ENCODE data around the gene TM4SF5. TPM values are rescaled to one million over a fixed set of nuclear protein-coding genes. Genes with fewer than 3 reads are reported as not detected.
A peak's percentile ranks its signal among the peaks of the same experiment; 100 is the strongest.

Gene TM4SF5
- total RNA-seq, 2 experiments from 2014 or later = not detected

- CTCF ChIA-PET = no interaction called here
- DNase-seq = no peak
- no peak for ATAC-seq
- no peak overlapping the region for H3K4me3 Mint-ChIP-seq
- H3K9me3 Mint-ChIP-seq (ENCODE audit: insufficient read depth) = no peaks in the 10 kb centered on the region
- peaks cover 16% of the 10 kb centered on the region for H3K4me1 Mint-ChIP-seq (ENCODE audit: low read depth)
- POLR2A ChIA-PET = no interaction called here
- H3K36me3 Mint-ChIP-seq (ENCODE audit: low read depth) = no peaks in the 10 kb centered on the region
- peaks cover 36% of the 10 kb centered on the region for H3K27me3 Mint-ChIP-seq (ENCODE audit: low read depth)
- H3K27ac Mint-ChIP-seq = no peak overlapping the region
These were observed 21.1 kb upstream of the TM4SF5 start for GRCh38 chr17:4750606-4751005.

- H3K27me3 Mint-ChIP-seq (ENCODE audit: low read depth) = peaks cover 37% of the 10 kb centered on the region
- H3K36me3 Mint-ChIP-seq (ENCODE audit: low read depth) = no peaks in the 10 kb centered on the region
- ATAC-seq (no peak), DNase-seq (no peak)
- ChIA-PET CTCF (interaction anchor here (1.3 kb wide), 1 partner anchor 38 kb away, joined by 3 read pairs; no protein-coding TSS in a partner anchor), POLR2A (no interaction called here)
- H3K4me3 Mint-ChIP-seq = no peak overlapping the region
- H3K9me3 Mint-ChIP-seq (ENCODE audit: insufficient read depth) = no peaks in the 10 kb centered on the region
- no peak overlapping the region for H3K27ac Mint-ChIP-seq
- peaks cover 16% of the 10 kb centered on the region for H3K4me1 Mint-ChIP-seq (ENCODE audit: low read depth)
These were observed 19.8 kb upstream of the TM4SF5 start for GRCh38 chr17:4751932-4752331.

GRCh38 chr17:4753392-4753791 lies 18.3 kb upstream of the TM4SF5 start:
- Mint-ChIP-seq H3K27ac (no peak overlapping the region), H3K4me3 (no peak overlapping the region), H3K27me3 (ENCODE audit: low read depth) (peaks cover 46% of the 10 kb centered on the region), H3K4me1 (ENCODE audit: low read depth) (peaks cover 6% of the 10 kb centered on the region), H3K9me3 (ENCODE audit: insufficient read depth) (no peaks in the 10 kb centered on the region), H3K36me3 (ENCODE audit: low read depth) (no peaks in the 10 kb centered on the region)
- DNase-seq (no peak), ATAC-seq (no peak)
- CTCF ChIA-PET = interaction anchor here (1.3 kb wide), 1 partner anchor 36 kb away, joined by 3 read pairs; no protein-coding TSS in a partner anchor
- POLR2A ChIA-PET = no interaction called here

GRCh38 chr17:4759776-4760236 lies 11.9 kb upstream of the TM4SF5 start:
- peaks cover 35% of the 10 kb centered on the region for H3K27me3 Mint-ChIP-seq (ENCODE audit: low read depth)
- no peak overlapping the region for H3K27ac Mint-ChIP-seq
- no peaks in the 10 kb centered on the region for H3K9me3 Mint-ChIP-seq (ENCODE audit: insufficient read depth)
- no peaks in the 10 kb centered on the region for H3K4me1 Mint-ChIP-seq (ENCODE audit: low read depth)
- DNase-seq (no peak), ATAC-seq (no peak)
- CTCF ChIA-PET = no interaction called here
- no peak overlapping the region for H3K4me3 Mint-ChIP-seq
- no peaks in the 10 kb centered on the region for H3K36me3 Mint-ChIP-seq (ENCODE audit: low read depth)
- POLR2A ChIA-PET = no interaction called here

- ChIA-PET CTCF (interaction anchor here (1.5 kb wide), 1 partner anchor 25 kb away, joined by 3 read pairs; no protein-coding TSS in a partner anchor), POLR2A (no interaction called here)
- no peak overlapping the region for H3K27ac Mint-ChIP-seq
- DNase-seq (no peak), ATAC-seq (no peak)
- no peaks in the 10 kb centered on the region for H3K9me3 Mint-ChIP-seq (ENCODE audit: insufficient read depth)
- H3K4me1 Mint-ChIP-seq (ENCODE audit: low read depth) = peaks cover 2% of the 10 kb centered on the region
- peaks cover 18% of the 10 kb centered on the region for H3K27me3 Mint-ChIP-seq (ENCODE audit: low read depth)
- no peaks in the 10 kb centered on the region for H3K36me3 Mint-ChIP-seq (ENCODE audit: low read depth)
- no peak overlapping the region for H3K4me3 Mint-ChIP-seq
These were observed 7.1 kb upstream of the TM4SF5 start for GRCh38 chr17:4764595-4764994.

- no peak overlapping the region for H3K4me3 Mint-ChIP-seq
- H3K27ac Mint-ChIP-seq = no peak overlapping the region
- CTCF ChIA-PET = interaction anchor here (1.8 kb wide), 1 partner anchor 24 kb away, joined by 4 read pairs; no protein-coding TSS in a partner anchor
These were observed 5.5 kb upstream of the TM4SF5 start for GRCh38 chr17:4766201-4766600.

GRCh38 chr17:4766723-4767122 lies 5.0 kb upstream of the TM4SF5 start:
- POLR2A ChIA-PET = interaction anchor here (0.7 kb wide), 1 partner anchor 133 kb away, joined by 3 read pairs; the partner anchor contains the start of gene C17orf107
- Mint-ChIP-seq H3K27me3 (ENCODE audit: low read depth) (peaks cover 12% of the 10 kb centered on the region), H3K4me1 (ENCODE audit: low read depth) (peaks cover 18% of the 10 kb centered on the region), H3K36me3 (ENCODE audit: low read depth) (no peaks in the 10 kb centered on the region), H3K4me3 (no peak overlapping the region), H3K9me3 (ENCODE audit: insufficient read depth) (no peaks in the 10 kb centered on the region), H3K27ac (no peak overlapping the region)
- CTCF ChIA-PET = interaction anchor here (1.8 kb wide), 1 partner anchor 23 kb away, joined by 4 read pairs; no protein-coding TSS in a partner anchor
- DNase-seq (no peak), ATAC-seq (no peak)

More at GRCh38 chr17:4766201-4766600, 5.5 kb upstream of the TM4SF5 start:
- Mint-ChIP-seq H3K4me1 (ENCODE audit: low read depth) (peaks cover 12% of the 10 kb centered on the region), H3K9me3 (ENCODE audit: insufficient read depth) (no peaks in the 10 kb centered on the region), H3K27me3 (ENCODE audit: low read depth) (peaks cover 12% of the 10 kb centered on the region), H3K36me3 (ENCODE audit: low read depth) (no peaks in the 10 kb centered on the region)
- ATAC-seq (no peak), DNase-seq (no peak)
- POLR2A ChIA-PET = interaction anchor here (0.7 kb wide), 1 partner anchor 133 kb away, joined by 3 read pairs; the partner anchor contains the start of gene C17orf107

GRCh38 chr17:4768298-4768697 lies 3.4 kb upstream of the TM4SF5 start:
- H3K36me3 Mint-ChIP-seq (ENCODE audit: low read depth) = no peaks in the 10 kb centered on the region
- DNase-seq (no peak), ATAC-seq (no peak)
- no peak overlapping the region for H3K27ac Mint-ChIP-seq
- ChIA-PET CTCF (interaction anchor here (0.7 kb wide), 1 partner anchor 11 kb away, joined by 3 read pairs; no protein-coding TSS in a partner anchor), POLR2A (no interaction called here)
- peaks cover 26% of the 10 kb centered on the region for H3K4me1 Mint-ChIP-seq (ENCODE audit: low read depth)
- no peaks in the 10 kb centered on the region for H3K9me3 Mint-ChIP-seq (ENCODE audit: insufficient read depth)
- H3K4me3 Mint-ChIP-seq = no peak overlapping the region
- H3K27me3 Mint-ChIP-seq (ENCODE audit: low read depth) = peaks cover 13% of the 10 kb centered on the region

- Mint-ChIP-seq H3K9me3 (ENCODE audit: insufficient read depth) (no peaks in the 10 kb centered on the region), H3K27me3 (ENCODE audit: low read depth) (peaks cover 14% of the 10 kb centered on the region), H3K4me1 (ENCODE audit: low read depth) (peaks cover 26% of the 10 kb centered on the region), H3K4me3 (no peak overlapping the region), H3K36me3 (ENCODE audit: low read depth) (no peaks in the 10 kb centered on the region), H3K27ac (peak overlapping the region; percentile 30)
- POLR2A ChIA-PET = no interaction called here
- CTCF ChIA-PET = no interaction called here
- DNase-seq = no peak
- no peak for ATAC-seq
These were observed 2.1 kb upstream of the TM4SF5 start for GRCh38 chr17:4769628-4770027.

GRCh38 chr17:4772235-4772613 lies 538 bp downstream of the TM4SF5 start:
- Mint-ChIP-seq H3K4me3 (no peak overlapping the region), H3K36me3 (ENCODE audit: low read depth) (no peaks in the 10 kb centered on the region), H3K4me1 (ENCODE audit: low read depth) (peaks cover 26% of the 10 kb centered on the region), H3K27me3 (ENCODE audit: low read depth) (peaks cover 13% of the 10 kb centered on the region), H3K27ac (peak overlapping the region; percentile 43), H3K9me3 (ENCODE audit: insufficient read depth) (no peaks in the 10 kb centered on the region)
- ChIA-PET POLR2A (interaction anchor here (1.2 kb wide), 1 partner anchor 18 kb away, joined by 4 read pairs; no protein-coding TSS in a partner anchor), CTCF (interaction anchor here (4.3 kb wide), 1 partner anchor 18 kb away, joined by 25 read pairs; the partner anchor contains the start of gene GLTPD2)
- DNase-seq (no peak), ATAC-seq (no peak)

- Mint-ChIP-seq H3K9me3 (ENCODE audit: insufficient read depth) (no peaks in the 10 kb centered on the region), H3K36me3 (ENCODE audit: low read depth) (no peaks in the 10 kb centered on the region), H3K27ac (no peak overlapping the region), H3K4me1 (ENCODE audit: low read depth) (no peaks in the 10 kb centered on the region), H3K27me3 (ENCODE audit: low read depth) (peaks cover 31% of the 10 kb centered on the region), H3K4me3 (no peak overlapping the region)
- DNase-seq = no peak
- ATAC-seq = no peak
- CTCF ChIA-PET = interaction anchor here (1.7 to 2.1 kb wide), 2 partner anchors 12 to 46 kb away, joined by 5 to 17 read pairs; partner anchors contain the start of genes GLTPD2 and MED11
- POLR2A ChIA-PET = interaction anchor here (1.6 kb wide), 1 partner anchor 12 kb away, joined by 6 read pairs; no protein-coding TSS in a partner anchor
These were observed 6.5 kb downstream of the TM4SF5 start for GRCh38 chr17:4777969-4778760.

- peaks cover 5% of the 10 kb centered on the region for H3K4me1 Mint-ChIP-seq (ENCODE audit: low read depth)
These were observed 8.8 kb downstream of the TM4SF5 start for GRCh38 chr17:4780325-4780955.

More at GRCh38 chr17:4780325-4780955, 8.8 kb downstream of the TM4SF5 start:
- no peak for DNase-seq
- Mint-ChIP-seq H3K4me3 (no peak overlapping the region), H3K36me3 (ENCODE audit: low read depth) (no peaks in the 10 kb centered on the region), H3K9me3 (ENCODE audit: insufficient read depth) (no peaks in the 10 kb centered on the region), H3K27ac (no peak overlapping the region), H3K27me3 (ENCODE audit: low read depth) (peaks cover 41% of the 10 kb centered on the region)
- POLR2A ChIA-PET = no interaction called here
- CTCF ChIA-PET = interaction anchor here (1.7 to 2.1 kb wide), 2 partner anchors 9 to 49 kb away, joined by 5 to 17 read pairs; partner anchors contain the start of genes GLTPD2 and MED11
- no peak for ATAC-seq

All from activated CD8-positive, alpha-beta T cell treated with anti-CD3 and anti-CD28 coated beads, Interleukin-2, amount 10 ng/mL, durations not matched to agents 7 days and 5 days (primary cell).